Transverse colon (tissue), 4 donors: ENCODE data around the gene PLEKHG2. TPM values are rescaled to one million over a fixed set of nuclear protein-coding genes. Genes with fewer than 3 reads are reported as not detected.

Source experiments
- DNase-seq: peaks from one replicate; pipeline ENCODE4 v3.0.0-alpha.2; 2019
- H3K27ac ChIP-seq, 4 donors: fragments of 200-600 bp; sonication (generic); 2 replicates each; pipeline ENCODE4 v1.5.1; 2016 to 2018; ENCODE audit warnings: inconsistent platforms in 4 of 4
- H3K27me3 ChIP-seq: fragments of 200-600 bp; sonication (generic); 2 replicates; pipeline ENCODE4 v1.5.1; 2017; ENCODE audit warnings: inconsistent platforms
- H3K36me3 ChIP-seq, 4 donors: fragments of 200-600 bp; sonication (generic); 2 replicates each; pipeline ENCODE4 v1.5.1; 2017 to 2019; ENCODE audit warnings: inconsistent platforms in 4 of 4
- H3K4me1 ChIP-seq, 4 donors: fragments of 200-600 bp; sonication (generic); 2 replicates each; pipeline ENCODE4 v1.5.1; 2017 to 2020; ENCODE audit warnings: inconsistent platforms in 4 of 4
- H3K4me3 ChIP-seq, 4 donors: fragments of 200-600 bp; sonication (generic); 1 replicate in 1 of 4; 2 replicates in 3 of 4; pipeline versions ENCODE4 v1.5.1 to v1.6.1; 2017 to 2019; ENCODE audit warnings: inconsistent platforms in 4 of 4
- H3K9me3 ChIP-seq, 2 donors: fragments of 200-600 bp; sonication (generic); 2 replicates each; pipeline ENCODE4 v1.5.1; 2017 to 2019; ENCODE audit warnings: inconsistent platforms in 2 of 2
- CTCF ChIP-seq, 5 experiments: fragments of 200-600 bp in 3 of 5; fragments of 450-650 bp in 2 of 5; sonication (generic) in 3 of 5; IDR thresholded peaks; 1 replicate in 2 of 5; 2 replicates in 3 of 5; pipeline ENCODE4 v1.5.1; 2016 to 2017; ENCODE audit warnings: antibody characterized with exemption in 5 of 5, inconsistent platforms in 3 of 5, mild to moderate bottlenecking in 2 of 5, moderate library complexity in 1 of 5
- EP300 ChIP-seq: sonication (generic); formaldehyde crosslinking; IDR thresholded peaks from one replicate; pipeline ENCODE4 v1.6.1; 2017; ENCODE audit warnings: antibody characterized with exemption, low read depth
- POLR2A ChIP-seq: fragments of 450-650 bp; IDR thresholded peaks from one replicate; pipeline ENCODE4 v1.6.1; 2016; ENCODE audit warnings: antibody characterized with exemption, mild to moderate bottlenecking, moderate library complexity
- POLR2AphosphoS5 ChIP-seq, 3 donors: sonication (generic); formaldehyde crosslinking; IDR thresholded peaks; one replicate each; pipeline ENCODE4 v1.6.1; 2016; ENCODE audit warnings: antibody characterized with exemption in 3 of 3
- WGBS, 2 donors: methylation state at CpG; one replicate each; pipeline ENCODE4 v1.1.5; 2018; ENCODE audit warnings: low coverage in 1 of 2; 5-methylcytosine and 5-hydroxymethylcytosine counted together
- in situ Hi-C, 4 donors: fragments of 200-750 bp; cut with MboI; loops; one replicate each; pipeline versions ENCODE4 v1.15.0 to v1.15.1; 2017; ENCODE audit warnings: low sequenced_read_pairs in 3 of 4, low pct_ligation_motif_present in 1 of 4, low pct_unique_long_range_greater_than_20kb in 1 of 4
- intact Hi-C: fragments of 100-400 bp; cut with DNase I; formaldehyde crosslinking; loops from one replicate; pipeline ENCODE4 v1.15.1; 2023; ENCODE audit warnings: low total_unique reads
- total RNA-seq, 4 donors: library from RNA; depleted of rRNA; stranded (reverse); fragments of >200 nt; gene quantifications; one replicate each; pipeline ENCODE4 v1.1.0, GENCODE V29; 2016

PLEKHG2 gene
- total RNA-seq, 4 donors from 2014 or later = 6.1 to 27.7 (median 11.9) TPM

DNA sequence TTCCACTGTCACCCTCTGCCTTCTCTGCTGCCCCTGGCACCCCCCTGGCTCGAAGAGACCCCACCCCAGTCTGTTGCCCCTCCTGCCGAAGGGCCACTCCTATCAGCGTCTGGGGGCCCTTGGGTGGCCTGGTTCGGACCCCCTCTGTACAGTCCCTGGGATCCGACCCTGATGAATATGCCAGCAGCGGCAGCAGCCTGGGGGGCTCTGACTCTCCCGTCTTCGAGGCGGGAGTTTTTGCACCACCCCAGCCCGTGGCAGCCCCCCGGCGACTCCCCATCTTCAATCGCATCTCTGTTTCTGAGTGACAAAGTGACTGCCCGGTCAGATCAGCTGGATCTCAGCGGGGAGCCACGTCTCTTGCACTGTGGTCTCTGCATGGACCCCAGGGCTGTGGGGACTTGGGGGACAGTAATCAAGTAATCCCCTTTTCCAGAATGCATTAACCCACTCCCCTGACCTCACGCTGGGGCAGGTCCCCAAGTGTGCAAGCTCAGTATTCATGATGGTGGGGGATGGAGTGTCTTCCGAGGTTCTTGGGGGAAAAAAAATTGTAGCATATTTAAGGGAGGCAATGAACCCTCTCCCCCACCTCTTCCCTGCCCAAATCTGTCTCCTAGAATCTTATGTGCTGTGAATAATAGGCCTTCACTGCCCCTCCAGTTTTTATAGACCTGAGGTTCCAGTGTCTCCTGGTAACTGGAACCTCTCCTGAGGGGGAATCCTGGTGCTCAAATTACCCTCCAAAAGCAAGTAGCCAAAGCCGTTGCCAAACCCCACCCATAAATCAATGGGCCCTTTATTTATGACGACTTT lies 3.9 kb upstream of the PLEKHG2 start:
- Histone ChIP-seq H3K27me3 (peaks cover 9% of the 10 kb centered on the region), H3K27ac (peak overlapping the region; percentile 98 to 100 (median 99)), H3K36me3 (peaks cover 0 to 14% (median 8%) of the 10 kb centered on the region in 4 donors), H3K4me3 (peak overlapping the region; percentile 66 to 86 (median 84)), H3K9me3 (no peaks in the 10 kb centered on the region), H3K4me1 (peaks cover 21 to 51% (median 49%) of the 10 kb centered on the region in 4 donors)
- in situ Hi-C loops = no loop called here
- DNase-seq = peak; percentile 61
- intact Hi-C loops = no loop called here
- 0 to 13% methylated on average over 2 to 16 of the region's 20 CpGs for WGBS, 2 donors
- TF ChIP-seq EP300 = peak; percentile 21
- peak; percentile 62 to 86 (median 84) for TF ChIP-seq POLR2AphosphoS5 (IDR thresholded peaks at IDR 0.05)
- TF ChIP-seq POLR2A = peak; percentile 29
- no peak for TF ChIP-seq CTCF (IDR thresholded peaks at IDR 0.05)

GRCh38 chr19:39409208-39410016 lies 3.1 kb upstream of the PLEKHG2 start:
- DNase-seq = peak; percentile 96
- TF ChIP-seq CTCF (IDR thresholded peaks at IDR 0.05) = peak in 1 of 5 experiments; percentile 37
- peak; percentile 85 for TF ChIP-seq POLR2A
- TF ChIP-seq POLR2AphosphoS5 (IDR thresholded peaks at IDR 0.05) = peak; percentile 97 to 99 (median 98)
- TF ChIP-seq EP300 = peak; percentile 100
- intact Hi-C loops (no loop called here), in situ Hi-C loops (no loop called here)
- H3K4me3 ChIP-seq = peak overlapping the region; percentile 66 to 86 (median 84)
- WGBS, 2 donors = 0 to 1% methylated on average over 11 to 43 of the region's 52 CpGs
- H3K27ac ChIP-seq = peak overlapping the region; percentile 98 to 100 (median 99)
- no peaks in the 10 kb centered on the region for H3K9me3 ChIP-seq
- H3K4me1 ChIP-seq = peaks cover 17 to 52% (median 50%) of the 10 kb centered on the region in 4 donors
- peaks cover 17% of the 10 kb centered on the region for H3K27me3 ChIP-seq
- H3K36me3 ChIP-seq = peaks cover 0 to 14% (median 8%) of the 10 kb centered on the region in 4 donors

DNA sequence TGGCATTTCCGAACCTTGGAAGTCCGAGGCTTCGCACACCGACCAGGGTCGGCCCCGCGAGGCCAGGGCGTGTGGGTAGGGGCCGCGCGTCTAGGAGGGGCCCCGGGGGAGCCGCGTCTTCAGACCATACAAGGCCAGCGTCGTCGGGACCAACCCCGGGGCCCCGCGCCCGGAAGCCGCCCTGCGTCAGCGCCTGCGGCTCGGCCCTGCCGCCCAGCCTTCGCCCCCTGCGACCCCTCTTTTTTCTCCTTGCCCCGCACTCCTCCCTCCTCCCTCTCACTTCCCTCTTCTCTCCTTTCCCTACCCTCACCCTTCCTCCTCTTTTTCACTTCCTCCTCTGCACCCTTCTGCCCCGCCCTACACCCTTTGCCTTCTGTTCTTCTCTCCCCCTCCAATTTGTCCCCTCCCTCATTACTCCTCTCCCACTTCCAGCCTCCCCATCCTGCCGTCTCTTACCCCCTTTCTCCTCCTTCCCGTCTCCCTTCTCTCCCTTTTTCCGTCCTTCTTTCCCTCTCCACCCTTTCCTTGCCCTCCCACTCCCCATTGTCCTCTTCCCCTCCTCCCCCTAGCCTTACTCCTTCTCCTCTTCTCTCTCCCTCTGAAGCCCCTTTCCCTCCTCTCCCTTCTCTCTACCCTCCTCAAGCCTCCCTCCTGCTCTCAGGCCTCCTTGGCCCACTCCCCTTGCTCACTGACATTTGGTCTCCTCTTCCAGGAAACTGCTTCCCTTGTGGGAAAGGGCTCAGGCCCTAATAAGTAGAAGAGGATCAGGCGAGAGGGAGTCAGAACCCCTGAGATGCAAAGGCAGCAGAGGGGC lies 2.2 kb upstream of the PLEKHG2 start:
- peak overlapping the region; percentile 66 to 86 (median 84) for H3K4me3 ChIP-seq
- H3K4me1 ChIP-seq = peaks cover 15 to 53% (median 46%) of the 10 kb centered on the region in 4 donors
- intact Hi-C loops = no loop called here
- H3K36me3 ChIP-seq = peaks cover 0 to 14% (median 8%) of the 10 kb centered on the region in 4 donors
- H3K9me3 ChIP-seq = no peaks in the 10 kb centered on the region
- TF ChIP-seq POLR2AphosphoS5 (IDR thresholded peaks at IDR 0.05) (peak; percentile 53 to 92 (median 79)), POLR2A (peak; percentile 94), EP300 (peak; percentile 62), CTCF (IDR thresholded peaks at IDR 0.05) (no peak)
- in situ Hi-C loops = no loop called here
- H3K27ac ChIP-seq = peak overlapping the region; percentile 98 to 100 (median 99)
- peaks cover 17% of the 10 kb centered on the region for H3K27me3 ChIP-seq
- DNase-seq = peak; percentile 85
- 1 to 5% methylated on average over 13 to 24 of the region's 35 CpGs for WGBS, 2 donors
